HEK293T (cell line): ENCODE measurements around the gene RRP15.

Experiments used
- CTCF ChIA-PET: fragments of 350-600 bp; formaldehyde crosslinking; extraction: SDS; loops from one replicate; lab custom pipeline; 2021; ENCODE audit warnings: antibody characterized with exemption, inconsistent platforms; lab: Yijun Ruan, JAX
- POLR2A ChIA-PET: fragments of 350-600 bp; formaldehyde crosslinking; extraction: SDS; loops from one replicate; lab custom pipeline; 2020; ENCODE audit warnings: antibody characterized with exemption, inconsistent platforms; lab: Yijun Ruan, JAX
- DNase-seq: peaks from one replicate; pipeline ENCODE4 v3.0.0; 2012; ENCODE audit warnings: mixed read lengths; ENCODE audit errors: extremely low spot score
- ARNT ChIP-seq: fragments of 450-650 bp; IDR thresholded peaks from 2 replicates; pipeline ENCODE4 v1.6.1; 2017; ENCODE audit warnings: mild to moderate bottlenecking
- BHLHE40 ChIP-seq: fragments of 450-650 bp; IDR thresholded peaks from 2 replicates; pipeline ENCODE4 v1.6.1; 2016; ENCODE audit warnings: mild to moderate bottlenecking, moderate library complexity, borderline replicate concordance
- CTBP1 ChIP-seq: fragments of 450-650 bp; IDR thresholded peaks from 2 replicates; pipeline ENCODE4 v1.6.1; 2016; ENCODE audit warnings: borderline replicate concordance
- ELF4 ChIP-seq: fragments of 450-650 bp; IDR thresholded peaks from 2 replicates; pipeline ENCODE4 v1.6.1; 2017; ENCODE audit warnings: antibody characterized with exemption
- FOXA1 ChIP-seq: fragments of 450-650 bp; IDR thresholded peaks from 2 replicates; pipeline ENCODE4 v1.6.1; 2016; ENCODE audit warnings: mild to moderate bottlenecking
- FOXK2 ChIP-seq: fragments of 450-650 bp; IDR thresholded peaks from 2 replicates; pipeline ENCODE4 v1.6.1; 2016; ENCODE audit warnings: mild to moderate bottlenecking
- FOXM1 ChIP-seq: fragments of 450-650 bp; IDR thresholded peaks from 2 replicates; pipeline ENCODE4 v1.6.1; 2017; ENCODE audit warnings: mild to moderate bottlenecking, borderline replicate concordance
- HDGF ChIP-seq: fragments of 450-650 bp; IDR thresholded peaks from 2 replicates; pipeline ENCODE4 v1.6.1; 2017; ENCODE audit warnings: antibody characterized with exemption, borderline replicate concordance
- L3MBTL2 ChIP-seq: fragments of 450-650 bp; conservative IDR thresholded peaks from 2 replicates; pipeline ENCODE4 v1.6.1; 2016; ENCODE audit warnings: mild to moderate bottlenecking
- LEF1 ChIP-seq: fragments of 450-650 bp; IDR thresholded peaks from 2 replicates; pipeline ENCODE4 v1.6.1; 2017; ENCODE audit warnings: mild to moderate bottlenecking, borderline replicate concordance
- NFRKB ChIP-seq: fragments of 450-650 bp; IDR thresholded peaks from 2 replicates; pipeline ENCODE4 v1.6.1; 2016; ENCODE audit warnings: mild to moderate bottlenecking, moderate library complexity
- SP1 ChIP-seq: fragments of 450-650 bp; IDR thresholded peaks from 2 replicates; pipeline ENCODE4 v1.6.1; 2017
- SUZ12 ChIP-seq: fragments of 450-650 bp; IDR thresholded peaks from 2 replicates; pipeline ENCODE4 v1.6.1; 2016; ENCODE audit warnings: mild to moderate bottlenecking
- TARDBP ChIP-seq: fragments of 450-650 bp; IDR thresholded peaks from 2 replicates; pipeline ENCODE4 v1.6.1; 2016
- ZNF384 ChIP-seq: fragments of 450-650 bp; IDR thresholded peaks from 2 replicates; pipeline ENCODE4 v1.6.1; 2016
- TF ChIP-seq, protein P1 (sequence below): fragments of 450-650 bp; IDR thresholded peaks from 2 replicates; pipeline ENCODE4 v1.6.1; 2016

RRP15 gene, protein sequence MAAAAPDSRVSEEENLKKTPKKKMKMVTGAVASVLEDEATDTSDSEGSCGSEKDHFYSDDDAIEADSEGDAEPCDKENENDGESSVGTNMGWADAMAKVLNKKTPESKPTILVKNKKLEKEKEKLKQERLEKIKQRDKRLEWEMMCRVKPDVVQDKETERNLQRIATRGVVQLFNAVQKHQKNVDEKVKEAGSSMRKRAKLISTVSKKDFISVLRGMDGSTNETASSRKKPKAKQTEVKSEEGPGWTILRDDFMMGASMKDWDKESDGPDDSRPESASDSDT

DNA sequence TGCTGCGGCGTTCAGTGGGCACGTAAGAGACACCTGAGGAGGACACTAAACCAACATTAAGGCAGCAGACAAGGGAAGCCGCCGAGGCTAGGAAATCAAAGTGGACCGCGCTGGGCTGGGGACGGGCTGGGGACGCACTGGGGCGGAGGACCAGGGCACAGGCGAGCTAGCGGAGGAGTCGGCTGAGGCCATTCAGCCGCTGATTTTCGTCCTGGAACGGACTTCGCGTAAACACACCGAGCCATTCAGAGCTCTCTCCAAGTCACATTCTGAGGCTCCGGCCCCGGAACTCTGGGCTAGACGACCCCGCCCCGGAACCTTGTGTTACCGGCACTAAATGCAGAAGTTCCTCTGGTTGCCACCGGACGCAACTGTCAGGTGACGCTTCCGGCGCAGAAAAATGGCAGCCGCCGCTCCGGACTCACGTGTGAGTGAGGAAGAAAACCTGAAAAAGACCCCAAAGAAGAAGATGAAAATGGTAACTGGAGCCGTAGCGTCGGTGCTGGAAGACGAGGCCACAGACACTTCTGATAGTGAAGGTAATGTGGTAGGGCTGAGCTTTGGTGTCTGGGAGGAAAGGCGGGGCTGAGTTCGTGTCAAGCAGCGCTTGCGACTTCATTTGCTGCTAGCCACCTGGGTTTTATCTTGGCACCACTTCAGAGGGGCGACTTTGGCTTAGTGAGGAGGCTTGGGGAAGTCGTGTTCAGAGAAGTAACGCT lies at the start of gene RRP15:
Gene RRP15, plus strand, starts transcription at position 377 of the 719 bp plus-strand sequence. Its CDS starts 24 bp downstream, at position 401.
- ChIA-PET CTCF (interaction anchor here (1.1 kb wide), 1 partner anchor 25 kb away, joined by 3 read pairs; no protein-coding TSS in a partner anchor), POLR2A (interaction anchor here (0.7 to 2.0 kb wide), 8 partner anchors 9 to 54 kb away, joined by 3 to 13 read pairs (median 5); no protein-coding TSS in a partner anchor)
- DNase-seq = peak; percentile 80
- TF ChIP-seq LEF1 (0 out of 2 replicates have a peak, but pooled peaks have one; percentile 57), L3MBTL2 (peak; percentile 76), ZNF384 (no peak), FOXM1 (peak; percentile 49; the same call in 1 of the 2 replicates), CTBP1 (peak; percentile 91), HDGF (no peak), FOXK2 (no peak; the same call in 1 of the 2 replicates), TARDBP (no peak), BHLHE40 (no peak), SP1 (no peak), ELF4 (peak; percentile 83), FOXA1 (no peak), NFRKB (peak; percentile 86), SUZ12 (no peak), ARNT (peak; percentile 76)
- TF ChIP-seq, protein P1, sequence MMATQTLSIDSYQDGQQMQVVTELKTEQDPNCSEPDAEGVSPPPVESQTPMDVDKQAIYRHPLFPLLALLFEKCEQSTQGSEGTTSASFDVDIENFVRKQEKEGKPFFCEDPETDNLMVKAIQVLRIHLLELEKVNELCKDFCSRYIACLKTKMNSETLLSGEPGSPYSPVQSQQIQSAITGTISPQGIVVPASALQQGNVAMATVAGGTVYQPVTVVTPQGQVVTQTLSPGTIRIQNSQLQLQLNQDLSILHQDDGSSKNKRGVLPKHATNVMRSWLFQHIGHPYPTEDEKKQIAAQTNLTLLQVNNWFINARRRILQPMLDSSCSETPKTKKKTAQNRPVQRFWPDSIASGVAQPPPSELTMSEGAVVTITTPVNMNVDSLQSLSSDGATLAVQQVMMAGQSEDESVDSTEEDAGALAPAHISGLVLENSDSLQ = peak; percentile 79

DNA sequence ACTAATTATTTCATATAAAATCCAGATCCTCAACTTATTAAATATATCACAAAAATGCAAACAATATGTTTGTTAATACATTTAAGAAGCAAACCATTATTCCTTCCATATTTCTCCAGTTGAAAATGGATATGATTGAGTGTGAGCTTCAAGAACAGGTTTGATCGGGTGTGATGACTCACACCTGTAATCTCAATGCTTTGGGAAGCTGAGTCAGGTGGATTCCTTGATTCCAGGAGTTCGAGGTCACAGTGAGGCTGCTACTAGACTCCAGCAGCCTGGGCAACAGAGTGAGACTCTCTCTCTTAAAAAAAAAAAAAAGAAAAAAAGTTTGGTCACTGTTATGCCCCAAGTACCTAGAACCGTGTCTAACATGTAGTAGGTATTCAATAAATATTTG lies 42.9 kb upstream of the RRP15 start:
- CTCF ChIA-PET = no interaction called here
- no peak for DNase-seq
- TF ChIP-seq FOXA1 = no peak
- TF ChIP-seq SUZ12 = no peak
- no peak for TF ChIP-seq TARDBP
- TF ChIP-seq ARNT = no peak
- TF ChIP-seq NFRKB = no peak
- TF ChIP-seq FOXK2 = no peak
- TF ChIP-seq FOXM1 = no peak
- no peak for TF ChIP-seq LEF1
- TF ChIP-seq SP1 = no peak
- no peak for TF ChIP-seq ELF4
- no peak for TF ChIP-seq ZNF384
- TF ChIP-seq, protein P1 = no peak
- TF ChIP-seq BHLHE40 = no peak
- TF ChIP-seq L3MBTL2 = no peak
- POLR2A ChIA-PET = no interaction called here

GRCh38 chr1:218247339-218247738 lies 37.8 kb upstream of the RRP15 start:
- POLR2A ChIA-PET = no interaction called here
- CTCF ChIA-PET = no interaction called here
- TF ChIP-seq FOXK2 (no peak), NFRKB (no peak), ELF4 (no peak), L3MBTL2 (no peak), LEF1 (no peak), CTBP1 (no peak), TARDBP (no peak), FOXM1 (no peak), FOXA1 (no peak), SP1 (no peak), ARNT (no peak), ZNF384 (no peak), HDGF (no peak), BHLHE40 (no peak), SUZ12 (no peak)
- TF ChIP-seq, protein P1 = no peak
- DNase-seq = no peak

- CTCF ChIA-PET = no interaction called here
- DNase-seq = no peak
- no peak for TF ChIP-seq FOXM1
- no peak for TF ChIP-seq CTBP1
- TF ChIP-seq SP1 = no peak
- TF ChIP-seq, protein P1 = no peak
- TF ChIP-seq TARDBP = no peak
- no peak for TF ChIP-seq SUZ12
- TF ChIP-seq HDGF = no peak
- no peak for TF ChIP-seq L3MBTL2
- no peak for TF ChIP-seq ZNF384
- TF ChIP-seq LEF1 = no peak
- no peak for TF ChIP-seq BHLHE40
- no peak for TF ChIP-seq ELF4
- no peak for TF ChIP-seq FOXA1
- no peak for TF ChIP-seq FOXK2
- TF ChIP-seq ARNT = no peak
- no peak for TF ChIP-seq NFRKB
- POLR2A ChIA-PET = no interaction called here
These were observed 35.6 kb upstream of the RRP15 start for GRCh38 chr1:218249338-218250140.
